Measurements from ENCODE around the gene PLPPR3. TPM values are rescaled to one million over a fixed set of nuclear protein-coding genes. Genes with fewer than 3 reads are reported as not detected.
"Not testable (repeated sequence)": the region's sequence is repeated elsewhere in the genome, so short reads cannot be mapped to it uniquely, and the experiment has no call there.

The PLPPR3 gene
- polyA plus RNA-seq, 3 donors from 2014 or later = not detected

DNA sequence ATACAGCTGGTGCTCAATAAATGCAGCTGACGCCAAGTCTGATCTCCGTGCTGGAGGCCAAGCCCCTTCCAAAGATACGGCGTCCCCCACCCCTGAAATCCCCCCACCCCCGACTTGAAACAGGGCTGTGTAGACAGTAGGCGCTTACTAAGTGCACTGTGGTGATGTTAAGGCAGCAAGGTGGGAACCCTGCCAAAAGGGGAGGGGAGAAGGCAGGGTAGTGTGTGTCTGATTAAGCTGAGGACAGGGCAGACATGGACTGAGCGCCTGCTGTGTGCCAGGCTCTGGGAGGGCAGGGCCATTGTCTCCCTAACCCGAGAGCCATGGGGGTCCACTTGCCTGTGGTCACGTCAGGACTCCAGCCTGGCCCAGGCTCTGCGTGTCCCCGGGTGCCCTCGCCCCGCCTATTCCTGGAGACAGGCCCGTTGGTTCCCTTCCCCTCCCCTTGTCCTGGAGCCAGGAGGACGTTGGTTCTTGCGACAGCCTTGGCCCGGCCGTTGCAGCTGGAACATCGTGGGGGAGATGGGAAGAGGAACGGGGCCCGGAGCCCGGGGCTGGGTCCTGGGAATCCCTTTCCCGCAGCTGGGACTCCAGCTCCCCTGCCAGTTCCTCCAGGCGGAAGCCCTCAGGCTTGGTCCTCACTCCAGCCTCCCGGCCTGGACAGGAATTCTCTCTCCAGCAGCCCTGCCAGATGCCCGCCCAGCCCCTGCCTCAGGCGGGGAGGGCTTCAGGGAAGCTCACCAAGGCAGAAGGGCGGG lies 28.6 kb upstream of the PLPPR3 start:
- Mint-ChIP-seq H3K36me3 (no peaks in the 10 kb centered on the region), H3K4me3 (no peak overlapping the region), H3K27ac (no peak overlapping the region), H3K9me3 (no peaks in the 10 kb centered on the region), H3K4me1 (no peaks in the 10 kb centered on the region), H3K27me3 (ENCODE audit: low read depth in 3 of 3) (peaks cover 0 to 14% (median 6%) of the 10 kb centered on the region in 3 donors)
- no peak for DNase-seq

DNA sequence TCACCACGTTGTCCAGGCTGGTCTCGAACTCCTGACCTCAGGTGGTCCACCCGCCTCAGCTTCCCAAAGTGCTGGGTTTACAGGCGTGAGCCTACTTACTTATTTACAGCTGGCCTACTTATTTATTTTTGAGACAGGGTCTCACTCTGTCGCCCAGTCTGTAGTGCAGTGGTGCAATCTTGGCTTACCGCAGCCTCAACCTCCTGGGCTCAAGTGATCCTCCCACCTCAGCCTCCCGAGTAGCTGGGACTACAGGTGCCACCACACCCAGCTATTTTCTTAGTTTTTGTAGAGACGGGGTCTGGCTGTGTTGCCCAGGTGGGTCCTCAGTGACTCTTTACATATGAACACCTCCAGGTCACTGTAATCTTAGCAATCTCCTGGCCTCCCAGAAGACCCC lies 27.4 kb upstream of the PLPPR3 start:
- not testable (repeated sequence) for H3K36me3 Mint-ChIP-seq, H3K27ac Mint-ChIP-seq, H3K9me3 Mint-ChIP-seq, DNase-seq, H3K4me3 Mint-ChIP-seq, H3K4me1 Mint-ChIP-seq
- peaks cover 4 to 16% (median 9%) of the 10 kb centered on the region in 3 donors for H3K27me3 Mint-ChIP-seq (ENCODE audit: low read depth in 3 of 3)

DNA sequence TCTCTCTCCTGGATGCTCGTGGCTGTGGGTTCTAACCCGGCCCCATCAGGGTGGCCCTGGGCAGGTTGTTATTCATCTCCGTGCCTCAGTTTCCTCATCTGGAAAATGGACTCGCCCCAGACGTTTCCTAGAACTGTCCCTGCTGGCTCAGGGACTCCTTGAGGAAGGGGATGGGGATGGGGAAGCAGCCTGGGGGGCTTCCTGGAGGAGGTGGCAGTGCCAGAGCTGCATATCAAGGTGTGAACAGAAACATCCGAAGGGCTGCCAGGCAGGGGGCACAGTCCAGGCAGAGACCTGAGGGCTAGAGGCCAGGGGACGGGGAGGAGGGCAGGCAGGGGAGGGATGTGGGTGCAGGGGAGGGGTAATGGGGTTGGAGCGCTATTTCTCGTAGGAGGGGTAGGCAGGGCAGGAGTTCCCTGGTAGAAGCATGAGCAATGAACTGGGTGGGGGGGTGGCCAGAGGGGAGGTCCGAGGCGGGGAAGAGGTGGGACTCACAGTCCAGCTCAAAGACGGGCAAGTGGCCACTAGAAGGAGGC lies 26.7 kb upstream of the PLPPR3 start:
- H3K4me3 Mint-ChIP-seq = no peak overlapping the region
- no peak for DNase-seq
- no peaks in the 10 kb centered on the region for H3K36me3 Mint-ChIP-seq
- H3K9me3 Mint-ChIP-seq = no peaks in the 10 kb centered on the region
- H3K4me1 Mint-ChIP-seq = peaks cover 0 to 2% of the 10 kb centered on the region in 2 donors
- no peak overlapping the region for H3K27ac Mint-ChIP-seq
- peaks cover 4 to 16% (median 9%) of the 10 kb centered on the region in 3 donors for H3K27me3 Mint-ChIP-seq (ENCODE audit: low read depth in 3 of 3)

DNA sequence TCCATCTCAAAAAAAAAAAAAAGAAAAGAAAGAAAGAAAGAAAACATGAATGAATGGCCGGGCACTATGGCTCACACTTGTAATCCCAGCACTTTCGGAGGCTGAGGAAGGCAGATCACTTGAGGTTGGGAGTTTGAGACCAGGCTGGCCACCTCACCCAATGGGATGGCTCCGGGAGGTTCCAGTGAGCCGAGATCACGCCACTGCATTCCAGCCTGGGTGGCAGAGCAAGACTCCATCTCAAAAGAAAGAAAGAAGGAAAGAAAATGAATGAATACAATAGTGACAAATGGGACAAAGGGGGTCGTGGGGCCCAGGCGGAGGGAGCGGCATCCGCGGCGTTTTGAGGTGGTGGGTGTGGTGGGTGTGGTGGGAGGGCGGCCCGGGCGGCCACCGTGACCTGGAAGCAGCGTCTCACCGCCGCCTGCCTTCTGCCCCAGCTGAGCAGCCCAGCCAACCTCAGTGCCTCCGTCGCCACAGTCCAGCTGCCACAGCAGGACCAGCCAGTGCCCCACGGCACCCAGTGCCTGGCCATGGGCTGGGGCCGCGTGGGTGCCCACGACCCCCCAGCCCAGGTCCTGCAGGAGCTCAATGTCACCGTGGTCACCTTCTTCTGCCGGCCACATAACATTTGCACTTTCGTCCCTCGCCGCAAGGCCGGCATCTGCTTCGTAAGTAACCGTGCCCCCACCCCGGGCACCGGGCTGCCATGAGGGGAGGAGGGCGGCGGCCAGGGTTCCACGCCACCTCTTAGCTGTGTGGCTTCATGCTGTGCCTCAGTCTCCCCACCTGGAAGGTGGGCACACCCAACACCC lies 24.2 kb upstream of the PLPPR3 start:
- H3K4me3 Mint-ChIP-seq = no peak overlapping the region

DNA sequence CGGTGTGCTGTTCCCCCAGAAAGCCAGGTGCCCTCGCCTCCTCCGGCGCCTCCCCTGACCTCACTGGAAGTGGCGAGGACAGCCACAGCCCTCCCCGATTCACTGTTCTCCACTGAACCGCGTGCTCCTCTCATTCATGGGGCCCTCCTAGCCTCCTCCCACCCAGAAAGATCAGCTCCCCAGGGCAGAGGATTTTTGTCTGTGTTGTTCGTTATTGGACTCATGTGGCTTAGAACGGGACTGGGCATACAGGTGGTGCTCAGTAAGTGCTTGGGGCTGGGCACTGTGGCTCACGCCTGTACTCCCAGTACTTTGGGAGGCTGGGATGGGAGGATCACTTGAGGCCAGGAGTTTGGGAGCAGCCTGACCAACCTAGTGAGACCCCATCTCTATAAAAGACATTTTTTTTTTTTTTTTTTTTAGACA lies 22.8 kb upstream of the PLPPR3 start:
- no peak overlapping the region for H3K27ac Mint-ChIP-seq
- no peak overlapping the region for H3K4me3 Mint-ChIP-seq

More for the DNA sequence above, 24.2 kb upstream of the PLPPR3 start:
- no peak for DNase-seq
- Mint-ChIP-seq H3K27me3 (ENCODE audit: low read depth in 3 of 3) (peaks cover 11 to 16% (median 15%) of the 10 kb centered on the region in 3 donors), H3K9me3 (peaks cover 0 to 2% (median 0%) of the 10 kb centered on the region in 6 donors), H3K4me1 (peaks cover 0 to 2% of the 10 kb centered on the region in 2 donors), H3K36me3 (peaks cover 0 to 3% (median 0%) of the 10 kb centered on the region in 3 donors), H3K27ac (no peak overlapping the region)

DNA sequence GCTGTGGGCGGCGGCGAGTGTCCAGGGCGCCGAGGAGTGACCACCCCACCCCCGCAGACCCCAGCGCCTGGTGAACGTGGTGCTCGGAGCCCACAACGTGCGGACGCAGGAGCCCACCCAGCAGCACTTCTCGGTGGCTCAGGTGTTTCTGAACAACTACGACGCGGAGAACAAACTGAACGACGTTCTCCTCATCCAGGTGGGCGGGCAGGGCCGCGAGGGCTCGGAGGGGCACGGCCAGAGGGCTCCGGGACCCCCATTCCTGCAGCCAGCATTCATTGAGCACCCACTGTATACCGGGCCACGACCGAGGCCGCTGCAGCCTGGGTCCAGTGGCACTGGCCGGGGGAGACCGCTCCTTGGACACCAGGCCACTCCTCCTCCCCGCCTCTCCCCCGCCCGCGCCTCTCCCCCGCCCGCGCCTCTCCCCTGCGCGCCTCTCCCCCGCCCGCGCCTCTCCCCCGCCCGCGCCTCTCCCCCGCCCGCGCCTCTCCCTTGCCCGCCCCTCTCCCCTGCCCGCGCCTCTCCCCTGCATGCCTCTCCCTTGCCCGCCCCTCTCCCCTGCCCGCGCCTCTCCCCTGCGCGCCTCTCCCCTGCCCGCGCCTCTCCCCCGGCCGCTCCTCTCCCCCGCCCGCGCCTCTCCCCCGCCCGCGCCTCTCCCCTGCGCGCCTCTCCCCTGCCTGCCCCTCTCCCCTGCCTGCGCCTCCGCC lies 22.2 kb upstream of the PLPPR3 start:
- Mint-ChIP-seq H3K27ac (no peak overlapping the region), H3K36me3 (peaks cover 0 to 3% (median 0%) of the 10 kb centered on the region in 3 donors), H3K27me3 (ENCODE audit: low read depth in 3 of 3) (peaks cover 11 to 14% (median 13%) of the 10 kb centered on the region in 3 donors), H3K4me1 (peaks cover 0 to 2% of the 10 kb centered on the region in 2 donors), H3K9me3 (peaks cover 0 to 2% (median 0%) of the 10 kb centered on the region in 6 donors), H3K4me3 (no peak overlapping the region)
- no peak for DNase-seq

More for the DNA sequence above, 22.8 kb upstream of the PLPPR3 start:
- DNase-seq = no peak
- Mint-ChIP-seq H3K9me3 (peaks cover 0 to 2% (median 0%) of the 10 kb centered on the region in 6 donors), H3K27me3 (ENCODE audit: low read depth in 3 of 3) (peaks cover 13 to 15% (median 14%) of the 10 kb centered on the region in 3 donors), H3K4me1 (peaks cover 0 to 2% of the 10 kb centered on the region in 2 donors), H3K36me3 (peaks cover 0 to 3% (median 0%) of the 10 kb centered on the region in 3 donors)

DNA sequence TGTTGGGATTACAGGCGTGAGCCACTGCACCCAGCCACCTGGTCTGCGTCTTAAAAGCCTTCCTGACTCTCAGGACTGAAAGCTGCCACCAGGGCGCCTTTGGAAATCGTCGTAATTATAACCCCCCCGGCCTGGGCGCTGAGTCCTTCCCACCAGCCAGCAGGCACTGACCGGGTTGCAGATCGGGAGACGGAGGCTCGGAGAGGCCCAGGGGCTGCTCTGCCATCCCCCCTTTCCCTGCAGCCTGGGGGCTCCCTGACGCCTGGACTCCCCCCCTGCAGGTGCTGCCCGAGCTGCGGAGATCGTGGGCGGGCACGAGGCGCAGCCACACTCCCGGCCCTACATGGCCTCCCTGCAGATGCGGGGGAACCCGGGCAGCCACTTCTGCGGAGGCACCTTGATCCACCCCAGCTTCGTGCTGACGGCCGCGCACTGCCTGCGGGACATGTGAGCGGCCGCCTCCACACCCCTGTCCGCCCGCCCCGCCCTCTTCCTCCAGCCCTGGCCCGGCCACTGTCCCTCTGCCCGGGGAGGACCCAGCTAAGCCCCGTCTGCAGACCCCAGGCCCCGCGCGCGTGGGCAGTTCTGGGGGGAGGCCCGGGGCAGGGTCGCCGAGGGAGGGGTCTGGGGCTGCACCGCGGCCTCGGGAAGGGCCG lies 21.6 kb upstream of the PLPPR3 start:
- Mint-ChIP-seq H3K9me3 (peaks cover 0 to 2% (median 0%) of the 10 kb centered on the region in 6 donors), H3K4me1 (peaks cover 0 to 2% of the 10 kb centered on the region in 2 donors), H3K36me3 (peaks cover 0 to 3% (median 0%) of the 10 kb centered on the region in 3 donors), H3K27ac (no peak overlapping the region), H3K4me3 (no peak overlapping the region), H3K27me3 (ENCODE audit: low read depth in 3 of 3) (peaks cover 13 to 14% (median 14%) of the 10 kb centered on the region in 3 donors)
- no peak for DNase-seq

DNA sequence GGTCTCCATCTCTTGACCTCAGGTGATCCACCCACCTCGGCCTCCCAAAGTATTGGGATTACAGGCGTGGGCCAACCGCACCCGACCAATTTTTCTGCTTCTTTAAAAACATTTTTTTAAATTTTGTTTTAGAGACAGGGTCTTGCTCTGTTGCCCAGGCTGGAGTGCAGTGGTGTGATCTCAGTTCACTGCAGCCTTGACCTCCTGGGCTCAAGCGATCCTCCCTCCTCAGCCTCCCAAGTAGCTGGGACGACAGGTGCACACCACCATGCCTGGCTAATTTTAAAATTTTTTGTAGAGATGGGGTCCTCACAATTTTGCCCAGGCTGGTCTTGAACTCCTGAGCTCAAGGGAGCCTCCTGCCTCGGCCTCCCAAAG lies 21.0 kb upstream of the PLPPR3 start:
- not testable (repeated sequence) for H3K9me3 Mint-ChIP-seq

DNA sequence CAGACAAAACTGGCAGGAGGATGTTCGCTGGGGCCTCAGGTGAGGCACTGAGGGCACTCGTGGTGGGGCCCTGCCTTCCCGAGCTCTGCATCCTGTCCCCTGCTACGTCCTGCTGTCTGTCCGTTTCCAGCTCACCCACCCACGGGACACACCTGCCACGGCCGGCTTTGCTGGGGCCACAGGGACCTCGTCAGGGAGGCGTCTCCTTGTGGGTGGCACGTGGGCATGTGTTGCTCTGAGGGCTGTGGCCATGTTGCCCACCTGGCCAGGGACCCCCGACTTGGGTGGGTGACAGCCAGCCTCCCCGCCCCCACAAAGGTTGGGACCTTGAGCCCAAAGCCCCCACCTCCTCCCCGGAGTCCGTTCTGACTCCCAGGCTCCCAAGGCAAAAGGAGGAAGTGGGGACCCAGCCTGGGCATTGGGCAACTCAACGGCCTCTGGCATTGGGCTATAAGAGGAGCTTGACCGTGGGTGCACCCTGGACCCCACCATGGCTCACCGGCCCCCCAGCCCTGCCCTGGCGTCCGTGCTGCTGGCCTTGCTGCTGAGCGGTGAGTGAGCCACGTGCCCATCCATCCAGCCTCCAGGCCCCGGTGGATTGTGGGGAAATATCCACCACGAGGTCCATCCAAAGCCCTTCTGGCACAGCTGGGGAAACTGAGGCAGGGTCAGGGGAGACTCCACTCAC lies 18.9 kb upstream of the PLPPR3 start, which contains the start of gene PRTN3:
TSS of gene PRTN3 (plus strand) at position 481 of the 688 bp plus-strand sequence. CDS start at position 491, 10 bp downstream.
- H3K27me3 Mint-ChIP-seq (ENCODE audit: low read depth in 3 of 3) = peaks cover 10 to 14% (median 14%) of the 10 kb centered on the region in 3 donors
- H3K36me3 Mint-ChIP-seq = peaks cover 0 to 3% (median 0%) of the 10 kb centered on the region in 3 donors
- H3K4me3 Mint-ChIP-seq = peak within 1 kb of the TSS in 1 of 5 donors; percentile 40
- peak within 1 kb of the TSS in 1 of 6 donors; percentile 69 for H3K27ac Mint-ChIP-seq
- no peak for DNase-seq
- peaks cover 0 to 2% of the 10 kb centered on the region in 2 donors for H3K4me1 Mint-ChIP-seq
- H3K9me3 Mint-ChIP-seq = peaks cover 0 to 2% (median 0%) of the 10 kb centered on the region in 6 donors

More for the DNA sequence above, 21.0 kb upstream of the PLPPR3 start:
- H3K4me1 Mint-ChIP-seq, H3K27ac Mint-ChIP-seq, DNase-seq, H3K36me3 Mint-ChIP-seq, H3K4me3 Mint-ChIP-seq: not testable (repeated sequence)
- H3K27me3 Mint-ChIP-seq (ENCODE audit: low read depth in 3 of 3) = peaks cover 13 to 14% (median 14%) of the 10 kb centered on the region in 3 donors

DNA sequence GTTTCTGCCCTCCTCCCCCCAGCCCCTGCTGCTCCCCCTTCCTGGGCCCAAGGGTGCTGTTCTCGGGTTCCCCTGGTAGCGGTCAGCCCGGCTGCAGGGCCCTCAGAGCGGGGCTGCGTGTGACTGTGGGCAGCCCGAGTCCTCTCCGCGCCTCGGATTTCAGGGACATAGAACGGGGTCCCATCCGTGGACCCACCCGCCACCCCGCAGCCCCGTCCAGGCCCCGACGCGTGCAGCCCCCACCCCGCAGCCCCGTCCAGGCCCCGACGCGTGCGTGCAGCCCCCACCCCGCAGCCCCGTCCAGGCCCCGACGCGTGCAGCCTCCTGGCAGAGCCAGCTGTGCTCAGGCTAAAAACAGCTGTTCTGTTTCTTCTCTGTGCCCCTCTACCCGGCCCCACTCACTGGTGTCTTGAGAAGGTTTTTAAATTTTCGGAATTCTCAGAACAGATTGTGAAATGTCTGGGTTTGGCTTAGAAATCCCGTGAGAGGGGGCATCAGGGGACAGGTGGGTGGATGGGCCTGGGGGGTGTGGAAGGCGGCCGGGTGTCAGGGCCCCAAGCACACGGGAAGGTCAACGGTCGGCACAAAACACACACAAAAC lies 13.6 kb upstream of the PLPPR3 start:
- Mint-ChIP-seq H3K4me3 (no peak overlapping the region), H3K4me1 (no peaks in the 10 kb centered on the region), H3K27ac (no peak overlapping the region), H3K9me3 (no peaks in the 10 kb centered on the region), H3K36me3 (no peaks in the 10 kb centered on the region), H3K27me3 (ENCODE audit: low read depth in 3 of 3) (peaks cover 1 to 5% (median 4%) of the 10 kb centered on the region in 3 donors)
- no peak for DNase-seq

DNA sequence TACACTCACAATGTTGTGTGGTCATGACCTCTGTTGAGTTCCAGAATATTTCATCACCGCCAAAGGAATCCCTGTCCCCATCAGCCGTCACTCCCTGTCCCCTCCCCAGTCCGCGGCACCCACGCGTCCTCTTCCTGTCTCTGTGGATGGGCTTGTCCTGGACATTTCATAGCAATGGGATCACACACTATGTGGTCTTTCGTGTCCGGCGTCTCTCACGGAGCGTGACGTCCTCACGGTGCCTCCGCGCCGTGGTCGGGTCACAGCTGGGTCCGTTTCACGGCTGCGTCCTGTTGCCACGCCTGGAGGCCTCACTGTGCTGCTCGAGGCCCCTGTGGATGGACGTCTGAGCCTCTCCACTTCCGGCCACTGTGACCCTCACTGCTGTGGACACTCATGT lies 12.5 kb upstream of the PLPPR3 start:
- H3K36me3 Mint-ChIP-seq = no peaks in the 10 kb centered on the region
- H3K4me3 Mint-ChIP-seq = no peak overlapping the region
- H3K9me3 Mint-ChIP-seq = no peaks in the 10 kb centered on the region
- DNase-seq = no peak
- H3K27me3 Mint-ChIP-seq (ENCODE audit: low read depth in 3 of 3) = peaks cover 3 to 5% (median 5%) of the 10 kb centered on the region in 3 donors
- no peak overlapping the region for H3K27ac Mint-ChIP-seq
- no peaks in the 10 kb centered on the region for H3K4me1 Mint-ChIP-seq
